GM23338 (cell line): ENCODE data around the gene SELENBP1. TPM values are rescaled to one million over a fixed set of nuclear protein-coding genes. Genes with fewer than 3 reads are reported as not detected.

ENCODE experiments used
- ATAC-seq: fragments of 200-7000 bp; cut with Tn5 transposase; 3 replicates; pipeline ENCODE4 v1.9.1; 2020
- DNase-seq: peaks from one replicate; pipeline ENCODE4 v3.0.0-alpha.2; 2015; ENCODE audit warnings: low spot score
- H2AFZ ChIP-seq: fragments of 200-600 bp; sonication (generic); 2 replicates; pipeline ENCODE4 v1.8.0; 2016; ENCODE audit warnings: antibody characterized with exemption, mild to moderate bottlenecking, moderate library complexity
- H3F3A ChIP-seq: fragments of 200-600 bp; sonication (generic); replicated peaks from 2 replicates; pipeline ENCODE4 v1.8.0; 2017; ENCODE audit warnings: antibody characterized with exemption, mixed run types, low read depth
- H3K27ac ChIP-seq: fragments of 200-600 bp; sonication (generic); 2 replicates; pipeline ENCODE4 v1.6.1; 2016; ENCODE audit warnings: low read depth
- H3K27me3 ChIP-seq: fragments of 200-600 bp; sonication (generic); 2 replicates; pipeline ENCODE4 v1.8.0; 2016; ENCODE audit warnings: mild to moderate bottlenecking, mixed run types, moderate library complexity; ENCODE audit not compliant: insufficient read depth
- H3K36me3 ChIP-seq: fragments of 200-600 bp; sonication (generic); 2 replicates; pipeline ENCODE4 v1.8.0; 2016; ENCODE audit warnings: mild to moderate bottlenecking; ENCODE audit not compliant: insufficient read depth
- H3K4me1 ChIP-seq: fragments of 200-600 bp; sonication (generic); 2 replicates; pipeline ENCODE4 v1.8.0; 2016; ENCODE audit warnings: mild to moderate bottlenecking, moderate library complexity; ENCODE audit not compliant: insufficient read depth
- H3K4me2 ChIP-seq: fragments of 200-600 bp; sonication (generic); 2 replicates; pipeline ENCODE4 v1.7.1; 2017; ENCODE audit warnings: mixed run types
- H3K4me3 ChIP-seq: fragments of 200-600 bp; sonication (generic); 2 replicates; pipeline ENCODE4 v1.6.1; 2016; ENCODE audit warnings: mixed run types
- H3K79me2 ChIP-seq: fragments of 200-600 bp; sonication (generic); replicated peaks from 2 replicates; pipeline ENCODE4 v1.8.0; 2017; ENCODE audit warnings: mild to moderate bottlenecking; ENCODE audit not compliant: insufficient read depth
- H3K9me2 ChIP-seq: fragments of 200-600 bp; sonication (generic); 2 replicates; pipeline ENCODE4 v1.8.0; 2017; ENCODE audit not compliant: insufficient read depth
- H4K20me1 ChIP-seq: fragments of 200-600 bp; sonication (generic); replicated peaks from 2 replicates; pipeline ENCODE4 v1.8.0; 2017; ENCODE audit warnings: mild to moderate bottlenecking; ENCODE audit not compliant: insufficient read depth
- H3K27ac Mint-ChIP-seq: 2 replicates; pipeline ENCODE4 v1.8.0; 2020; ENCODE audit warnings: inconsistent platforms, mild to moderate bottlenecking, moderate library complexity, mixed read lengths
- H3K27me3 Mint-ChIP-seq: 3 replicates; pipeline ENCODE4 v1.8.0; 2022; ENCODE audit warnings: low read depth, mild to moderate bottlenecking, moderate library complexity, mixed read lengths, inconsistent platforms; ENCODE audit not compliant: insufficient read depth, poor library complexity
- H3K36me3 Mint-ChIP-seq: 3 replicates; pipeline ENCODE4 v1.8.0; 2021; ENCODE audit warnings: low read depth, mild to moderate bottlenecking, inconsistent platforms, moderate library complexity, mixed read lengths
- H3K4me1 Mint-ChIP-seq: 3 replicates; pipeline ENCODE4 v1.8.0; 2020; ENCODE audit warnings: mild to moderate bottlenecking, inconsistent platforms, mixed read lengths
- H3K4me3 Mint-ChIP-seq: 3 replicates; pipeline ENCODE4 v1.8.0; 2021; ENCODE audit warnings: moderate library complexity, mild to moderate bottlenecking, inconsistent platforms, mixed read lengths
- H3K9me3 Mint-ChIP-seq: 3 replicates; pipeline ENCODE4 v1.8.0; 2020; ENCODE audit warnings: moderate library complexity, mild to moderate bottlenecking, inconsistent platforms, mixed read lengths
- CREB1 ChIP-seq: fragments of 250-450 bp; sonication (Bioruptor Pico); IDR thresholded peaks from 2 replicates; pipeline ENCODE4 v1.5.0; 2020; ENCODE audit warnings: low read depth, mild to moderate bottlenecking, moderate library complexity
- CTCF ChIP-seq, 2 experiments: fragments of 200-600 bp in 1 of 2; sonication (generic) in 1 of 2; conservative IDR thresholded peaks; 2 replicates each; pipeline versions ENCODE4 v1.5.1 to v1.6.1; 2016 to 2017; ENCODE audit warnings: antibody characterized with exemption in 2 of 2, low read depth in 2 of 2, mild to moderate bottlenecking in 2 of 2, moderate library complexity in 1 of 2
- ETS1 ChIP-seq: IDR thresholded peaks from 2 replicates; pipeline ENCODE4 v1.6.1; 2016; ENCODE audit warnings: antibody characterized with exemption
- EZH2 ChIP-seq: fragments of 200-600 bp; sonication (generic); IDR thresholded peaks from one replicate; pipeline ENCODE4 v1.8.0; 2017; ENCODE audit warnings: antibody characterized with exemption, mild to moderate bottlenecking, low read depth; ENCODE audit not compliant: unreplicated experiment
- EZH2phosphoT487 ChIP-seq: fragments of 200-600 bp; sonication (generic); IDR thresholded peaks from one replicate; pipeline ENCODE4 v1.8.1; 2018; ENCODE audit warnings: antibody characterized with exemption; ENCODE audit not compliant: unreplicated experiment
- JUNB ChIP-seq: IDR thresholded peaks from one replicate; pipeline ENCODE4 v1.6.1; 2016; ENCODE audit warnings: antibody characterized with exemption; ENCODE audit not compliant: unreplicated experiment
- NANOG ChIP-seq: IDR thresholded peaks from 2 replicates; pipeline ENCODE4 v1.6.1; 2016; ENCODE audit warnings: antibody characterized with exemption, borderline replicate concordance
- POLR2AphosphoS5 ChIP-seq: IDR thresholded peaks from 2 replicates; pipeline ENCODE4 v1.6.1; 2016; ENCODE audit warnings: antibody characterized with exemption, low read depth
- REST ChIP-seq: IDR thresholded peaks from one replicate; pipeline ENCODE4 v1.6.1; 2018; ENCODE audit warnings: antibody characterized with exemption; ENCODE audit not compliant: unreplicated experiment
- STAT1 ChIP-seq: IDR thresholded peaks from one replicate; pipeline ENCODE4 v1.6.1; 2016; ENCODE audit warnings: antibody characterized with exemption; ENCODE audit not compliant: unreplicated experiment
- ZNF114 ChIP-seq: fragments of 250-450 bp; sonication (Bioruptor Pico); IDR thresholded peaks from 2 replicates; pipeline ENCODE4 v1.5.0; 2020; ENCODE audit warnings: mild to moderate bottlenecking, moderate library complexity
- ZNF331 ChIP-seq: fragments of 250-450 bp; sonication (Bioruptor Pico); IDR thresholded peaks from 2 replicates; pipeline ENCODE4 v1.5.0; 2020; ENCODE audit warnings: low read depth, mild to moderate bottlenecking, moderate library complexity
- ZNF462 ChIP-seq: fragments of 250-450 bp; sonication (Bioruptor Pico); IDR thresholded peaks from 2 replicates; pipeline ENCODE4 v1.5.0; 2020; ENCODE audit warnings: mild to moderate bottlenecking, moderate library complexity
- polyA plus RNA-seq: library from polyadenylated mRNA; unstranded; fragments of >200 nt; fragmentation: Nextera tagmentation; extraction: Ambion mirVana; gene quantifications from 2 replicates; pipeline ENCODE4 v1.2.1, GENCODE V29; 2016
- total RNA-seq: library from RNA; depleted of rRNA; stranded (reverse); fragments of >200 nt; shearing (Covaris generic); gene quantifications from 2 replicates; pipeline ENCODE4 v1.2.3, GENCODE V29; 2014

Gene SELENBP1
- total and polyA plus RNA-seq, 2 experiments from 2014 or later = 10.7 to 13.4 TPM

- Mint-ChIP-seq H3K27me3 (peaks cover 9% of the 10 kb centered on the region), H3K4me1 (peaks cover 10% of the 10 kb centered on the region; the same call in 2 of the 3 replicates), H3K27ac (no peak overlapping the region), H3K9me3 (no peaks in the 10 kb centered on the region), H3K4me3 (peak overlapping the region; percentile 40; the same call in 2 of the 3 replicates), H3K36me3 (peaks cover 8% of the 10 kb centered on the region)
- peaks cover 14% of the 10 kb centered on the region for H3K4me1 ChIP-seq
- ATAC-seq = no peak
- H3F3A ChIP-seq = 0 out of 2 replicates have a peak, but pooled peaks cover 9% of the 10 kb centered on the region
- H2AFZ ChIP-seq = no peak overlapping the region
- H3K9me2 ChIP-seq = no peaks in the 10 kb centered on the region
- H3K79me2 ChIP-seq = peaks cover 15% of the 10 kb centered on the region
- no peak overlapping the region for H3K27ac ChIP-seq
- H4K20me1 ChIP-seq = peaks cover 4% of the 10 kb centered on the region; the same call in 1 of the 2 replicates
- TF ChIP-seq ZNF331 = no peak
- TF ChIP-seq EZH2phosphoT487 = no peak
- TF ChIP-seq CREB1 = no peak
- TF ChIP-seq ZNF462 (CRISPR knock-in tag) = no peak
- TF ChIP-seq STAT1 = no peak
- TF ChIP-seq ZNF114 (CRISPR knock-in tag) = no peak
- no peak for TF ChIP-seq JUNB
- no peak for TF ChIP-seq POLR2AphosphoS5
- no peak for TF ChIP-seq CTCF (conservative IDR thresholded peaks at IDR 0.05; ENCODE audit: low read depth in 2 of 2)
- no peak for TF ChIP-seq EZH2
- no peak for TF ChIP-seq NANOG
- TF ChIP-seq REST = no peak
- no peak for TF ChIP-seq ETS1
- peaks cover 6% of the 10 kb centered on the region; the same call in 1 of the 2 replicates for H3K36me3 ChIP-seq
- no peak for DNase-seq
- H3K4me2 ChIP-seq = no peak overlapping the region
- H3K4me3 ChIP-seq = no peak overlapping the region
- no peaks in the 10 kb centered on the region for H3K27me3 ChIP-seq
Observed at GRCh38 chr1:151325231-151325630, 47.3 kb downstream of the SELENBP1 start.
